Occipital lobe (tissue), 2 donors: ENCODE results near the gene CD300E. TPM values are rescaled to one million over a fixed set of nuclear protein-coding genes. Genes with fewer than 3 reads are reported as not detected.
"Not testable (repeated sequence)": the region's sequence is repeated elsewhere in the genome, so short reads cannot be mapped to it uniquely, and the experiment has no call there.

Experiments used
- DNase-seq: peaks from one replicate; lab custom pipeline; 2025; lab: John Stamatoyannopoulos, UW
- total RNA-seq: library from RNA; depleted of rRNA; stranded (reverse); fragments of >200 nt; gene quantifications from one replicate; pipeline ENCODE4 v1.2.3, GENCODE V29; 2014

CD300E gene
- total RNA-seq, result 0.16 TPM

DNA sequence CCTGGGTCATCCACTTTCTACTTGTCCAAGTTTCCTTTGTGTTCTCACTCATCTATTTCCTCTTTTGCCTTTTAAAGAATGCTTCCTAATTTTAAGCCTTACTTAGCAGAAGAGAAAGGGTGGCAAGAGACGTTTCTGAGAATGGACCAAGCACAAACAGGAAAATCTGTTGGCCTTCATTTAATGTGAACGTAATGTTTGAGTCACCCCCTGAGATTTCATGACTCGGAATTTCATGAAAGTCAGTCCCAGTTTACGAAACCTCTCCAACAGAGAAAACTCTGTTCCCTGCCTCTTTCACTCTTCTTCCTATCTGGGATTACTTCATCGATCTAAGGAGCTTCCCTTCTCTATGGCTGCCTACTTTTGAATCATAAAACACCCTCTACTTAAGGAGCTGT lies at the start of gene CD300E:
Gene CD300E, minus strand, starts transcription at position 46 of the 401 bp plus-strand sequence. CDS start 117 bp downstream, outside the sequence.
- DNase-seq, result no peak

- peak; percentile 70 for DNase-seq
These were observed 47.7 kb upstream of the CD300E start for GRCh38 chr17:74671031-74671771.

DNA sequence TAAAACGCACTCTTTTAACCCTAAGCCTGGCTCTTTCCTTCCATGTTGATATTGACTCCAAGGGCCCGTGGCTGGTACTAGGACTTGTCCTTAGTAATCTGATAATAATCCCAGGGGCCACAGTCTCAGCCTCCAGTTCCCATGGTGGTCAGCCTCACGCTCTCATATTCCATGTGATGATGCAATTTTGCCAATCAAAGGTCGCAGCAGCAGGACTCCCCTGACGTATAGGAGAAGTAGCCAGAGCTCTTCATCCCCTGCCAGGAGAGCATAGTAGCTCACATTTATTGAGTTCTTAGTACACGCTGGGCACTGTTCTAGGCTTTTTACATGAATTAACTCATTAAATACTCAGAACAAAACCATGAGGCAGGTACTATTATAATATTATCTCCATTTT lies 46.8 kb upstream of the CD300E start:
- DNase-seq, result no peak

DNA sequence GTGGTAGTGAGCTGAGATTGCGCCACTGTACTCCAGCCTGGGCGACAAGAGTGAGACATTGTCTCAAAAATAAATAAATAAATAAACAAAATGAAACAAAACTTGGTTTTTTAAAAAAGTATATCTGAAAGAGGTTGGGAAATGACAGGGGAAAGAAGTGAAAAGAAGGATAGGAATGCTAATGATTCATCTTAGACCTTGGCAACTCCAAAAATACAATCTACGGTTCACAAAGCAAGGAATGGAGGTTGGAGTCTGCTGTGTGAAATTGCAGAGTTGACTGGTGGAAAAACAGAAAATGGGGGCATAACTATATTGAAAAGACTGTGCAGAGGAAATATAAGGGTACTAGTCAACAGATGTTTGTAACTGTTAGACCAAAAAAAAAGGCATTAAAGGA lies 40.0 kb upstream of the CD300E start:
- no peak for DNase-seq

- DNase-seq, result no peak
These were observed 36.4 kb upstream of the CD300E start for GRCh38 chr17:74659889-74660288.

GRCh38 chr17:74658620-74659019 lies 35.1 kb upstream of the CD300E start:
- no peak for DNase-seq

GRCh38 chr17:74654742-74655141 lies 31.2 kb upstream of the CD300E start:
- DNase-seq, result no peak

DNA sequence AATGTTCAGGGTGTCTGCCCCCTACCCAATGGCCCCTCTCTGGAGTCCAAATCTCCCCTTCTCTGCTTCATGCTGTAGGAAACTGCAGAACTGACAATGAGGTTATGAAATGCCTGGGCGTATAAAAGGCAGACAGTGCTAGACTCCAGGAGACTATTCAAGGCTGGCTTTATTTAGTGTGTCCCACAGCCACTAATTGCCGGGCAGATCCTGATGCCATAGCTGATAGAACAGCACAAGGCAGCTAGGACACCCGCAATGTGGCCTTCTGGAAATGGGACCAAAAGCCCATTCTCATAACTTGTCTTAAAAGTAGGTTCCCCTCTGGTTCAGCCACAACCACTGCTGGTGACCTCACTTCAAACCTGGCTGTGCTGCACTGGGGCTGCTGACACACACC lies 28.5 kb upstream of the CD300E start:
- no peak for DNase-seq

GRCh38 chr17:74649909-74650308 lies 26.4 kb upstream of the CD300E start:
- no peak for DNase-seq

GRCh38 chr17:74647871-74648672 lies 24.5 kb upstream of the CD300E start:
- no peak for DNase-seq

GRCh38 chr17:74646231-74646630 lies 22.7 kb upstream of the CD300E start:
- DNase-seq, result no peak

DNA sequence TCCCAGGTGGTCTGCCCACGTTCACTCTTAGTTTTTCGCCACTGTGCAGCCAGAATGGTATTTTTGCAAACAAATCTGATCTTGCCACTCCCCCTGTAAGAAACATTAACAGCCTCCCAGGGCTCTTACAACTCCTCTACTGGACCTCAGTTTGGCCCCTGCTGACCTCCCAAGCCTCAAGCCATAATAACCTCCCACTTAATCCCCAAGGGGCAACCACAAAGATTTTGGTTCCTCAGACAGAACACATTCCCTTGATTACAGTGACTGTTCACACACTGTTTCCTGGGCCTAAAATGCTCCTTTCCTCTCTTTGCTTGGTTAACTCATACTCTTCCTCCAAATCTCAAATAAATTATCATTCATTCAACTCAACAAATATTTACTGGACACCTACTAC lies 21.5 kb upstream of the CD300E start:
- no peak for DNase-seq

GRCh38 chr17:74644419-74644818 lies 20.9 kb upstream of the CD300E start:
- DNase-seq, result no peak

GRCh38 chr17:74643826-74644225 lies 20.3 kb upstream of the CD300E start:
- no peak for DNase-seq

DNA sequence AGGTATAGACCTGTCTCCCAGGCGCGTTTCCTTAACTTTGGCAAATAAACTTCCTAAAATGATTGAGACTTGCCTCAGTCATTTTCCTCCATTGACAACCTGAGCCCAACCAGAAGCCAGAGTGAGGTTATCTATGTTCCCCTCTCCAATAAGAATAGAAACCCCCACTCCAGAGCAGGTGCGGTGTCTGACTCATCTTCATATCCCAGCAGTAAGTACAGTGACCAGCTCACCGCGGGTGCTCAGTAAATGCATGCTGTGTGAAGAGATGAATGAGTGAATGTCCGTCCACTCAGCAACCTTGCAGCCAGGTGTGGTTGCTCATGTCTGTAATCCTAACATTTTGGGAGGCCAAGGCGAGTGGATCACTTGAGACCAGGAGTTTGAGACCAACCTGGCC lies 19.5 kb upstream of the CD300E start:
- DNase-seq, result no peak

- no peak for DNase-seq
These were observed 19.0 kb upstream of the CD300E start for GRCh38 chr17:74642556-74642955.

- no peak for DNase-seq
These were observed 18.4 kb upstream of the CD300E start for GRCh38 chr17:74641958-74642298.

- DNase-seq, result no peak
These were observed 17.9 kb upstream of the CD300E start for GRCh38 chr17:74641224-74641957.

- DNase-seq, result no peak
These were observed 16.2 kb upstream of the CD300E start for GRCh38 chr17:74639704-74640151.

GRCh38 chr17:74637926-74638325 lies 14.4 kb upstream of the CD300E start:
- no peak for DNase-seq

- no peak for DNase-seq
These were observed 13.7 kb upstream of the CD300E start for GRCh38 chr17:74637265-74637664.

DNA sequence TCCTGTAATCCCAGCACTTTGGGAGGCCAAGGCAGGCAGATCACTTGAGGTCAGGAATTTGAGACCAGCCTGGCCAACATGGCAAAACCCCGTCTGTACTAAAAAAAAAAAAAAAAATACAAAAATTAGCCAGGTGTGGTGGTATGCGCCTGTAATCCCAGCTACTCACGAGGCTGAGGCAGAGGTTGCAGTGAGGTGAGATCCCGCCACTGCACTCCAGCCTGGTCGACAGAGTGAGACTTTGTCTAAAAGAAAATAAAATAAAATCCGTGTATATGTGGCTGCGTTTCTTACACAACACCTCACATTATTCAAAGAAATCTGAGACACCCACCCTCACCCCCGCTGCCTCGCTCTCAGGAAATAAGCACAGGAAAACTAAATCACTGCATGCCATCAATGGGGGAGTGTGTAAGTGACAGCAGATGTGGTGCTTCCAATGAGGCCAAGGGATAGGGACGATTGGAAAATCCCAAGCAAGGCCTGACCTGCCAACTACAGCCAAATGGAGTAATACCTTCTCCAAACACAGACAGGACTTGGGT lies 13.1 kb upstream of the CD300E start:
- not testable (repeated sequence) for DNase-seq
